ENCODE results near the gene DPH7. TPM values are rescaled to one million over a fixed set of nuclear protein-coding genes. Genes with fewer than 3 reads are reported as not detected.

DPH7 gene
- total RNA-seq, 6 experiments from 2014 or later = 9.2 to 17.8 (median 11.8) TPM

- 95% methylated on average over 11 of the region's 28 CpGs for WGBS (ENCODE audit: insufficient coverage, low coverage, low lambda C conversion rate, missing lambda C conversion rate)
- Histone ChIP-seq H3K36me3 (no peaks in the 10 kb centered on the region), H3K27me3 (no peaks in the 10 kb centered on the region), H3K4me1 (no peaks in the 10 kb centered on the region), H3K9me3 (no peaks in the 10 kb centered on the region), H3K27ac (no peak overlapping the region), H3K4me3 (no peak overlapping the region)
- intact Hi-C loops (cut with DNase I) = no loop called here
- no peak for TF ChIP-seq POLR2A (IDR thresholded peaks at IDR 0.05)
- no peak for TF ChIP-seq CTCF (IDR thresholded peaks at IDR 0.05)
- DNase-seq = no peak
- peak in 1 of 4 donors; percentile 31 for ATAC-seq
Observed at GRCh38 chr9:137505421-137506140, 73.1 kb downstream of the DPH7 start.

Other genes with a start within 250 kb of the DPH7 start
- 10 to 100 TPM in 3 of 6 experiments, 1 to 10 TPM in 3; 3.3 to 14.4 (median 10.6) TPM for gene EXD3, start 155.8 kb downstream of the DPH7 start, total RNA-seq
- 1 to 10 TPM; 4.7 to 8.0 (median 5.7) TPM for gene NOXA1, start 155.5 kb downstream of the DPH7 start, total RNA-seq
- 10 to 100 TPM in 2 of 6 experiments, 1 to 10 TPM in 4; 3.3 to 11.5 (median 7.5) TPM for gene ENTPD8, start 137.6 kb downstream of the DPH7 start, total RNA-seq
- 10 to 100 TPM; 15.6 to 55.4 (median 20.1) TPM for gene NSMF, start 119.6 kb downstream of the DPH7 start, total RNA-seq
- 10 to 100 TPM in 2 of 6 experiments, 1 to 10 TPM in 4; 3.9 to 15.6 (median 7.4) TPM for gene PNPLA7, start 28.5 kb downstream of the DPH7 start, total RNA-seq
- 10 to 100 TPM; 43.4 to 97.8 (median 74.0) TPM for gene MRPL41, start 27.0 kb downstream of the DPH7 start, total RNA-seq
- 10 to 100 TPM in 2 of 6 experiments, 1 to 10 TPM in 4; 8.4 to 11.7 (median 9.0) TPM for gene ZMYND19, start 11.6 kb upstream of the DPH7 start, total RNA-seq
- 10 to 100 TPM; 19.1 to 45.0 (median 25.2) TPM for gene ARRDC1, start 26.8 kb upstream of the DPH7 start, total RNA-seq
- gene EHMT1, start 40.1 kb upstream of the DPH7 start, total RNA-seq = 10 to 100 TPM; 26.8 to 51.9 (median 36.7) TPM